ENCODE data around the gene STARD10.

The STARD10 gene

DNA sequence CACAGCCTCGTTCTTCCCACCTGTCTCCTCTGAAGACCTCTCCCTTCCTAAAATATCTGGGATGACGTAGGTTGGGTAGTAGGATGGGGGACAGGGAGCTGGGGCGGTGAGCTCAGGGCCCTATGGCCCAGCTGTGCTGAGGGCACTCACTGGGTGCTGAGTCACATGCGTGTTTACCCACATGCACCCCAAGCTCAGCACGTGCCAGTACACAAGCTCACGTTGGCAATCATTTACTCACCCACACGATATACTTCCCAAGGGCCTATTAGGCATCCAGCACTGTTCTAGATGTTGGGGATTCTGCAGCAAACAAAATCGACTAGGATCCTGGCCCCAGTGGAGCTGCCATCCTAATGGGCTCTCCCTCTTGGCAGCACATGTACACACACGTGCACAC lies 70.3 kb downstream of the STARD10 start:
- DNase-seq: no peak

GRCh38 chr11:72722050-72722748 lies 71.6 kb downstream of the STARD10 start:
- peak; percentile 98 to 99 for DNase-seq

DNA sequence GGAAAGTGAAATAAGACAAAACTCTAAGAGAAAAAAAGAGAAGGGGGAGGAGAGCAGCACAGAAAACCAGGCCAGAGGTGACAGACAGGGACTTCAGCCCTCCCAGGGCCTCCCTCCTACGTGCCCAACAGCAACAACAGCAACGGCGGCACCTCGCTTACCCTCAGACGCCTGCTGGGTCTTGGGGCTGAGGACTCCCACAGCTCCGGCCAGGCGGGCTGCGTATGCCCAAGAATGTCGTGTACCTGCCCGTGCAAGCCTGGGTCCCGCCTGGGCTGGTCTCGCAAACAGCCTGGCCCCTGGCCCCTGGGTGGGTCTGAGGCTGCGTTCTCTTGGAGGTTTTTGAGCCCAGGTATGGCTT lies 72.2 kb downstream of the STARD10 start:
- peak; percentile 36 to 51 for DNase-seq

DNA sequence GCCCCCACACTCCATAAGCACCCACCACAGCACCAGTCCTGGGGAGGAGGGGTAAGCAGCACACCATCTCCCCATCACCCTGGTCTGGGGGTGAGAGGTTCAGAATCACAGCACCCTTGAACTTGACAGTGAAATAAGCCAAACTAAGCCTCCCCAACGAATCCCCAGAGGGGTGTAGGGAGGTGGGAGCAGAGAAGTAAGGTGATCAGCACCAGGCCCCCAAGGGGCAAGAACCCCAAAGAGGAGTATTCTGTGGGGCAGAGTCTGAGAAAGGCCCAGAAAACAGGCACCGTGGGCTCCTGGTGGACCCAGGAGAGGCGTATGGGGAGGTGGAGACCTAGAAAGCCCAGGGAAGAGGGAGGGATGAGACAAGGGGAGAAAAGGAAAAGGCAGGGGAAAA lies 72.6 kb downstream of the STARD10 start:
- DNase-seq: no peak

DNA sequence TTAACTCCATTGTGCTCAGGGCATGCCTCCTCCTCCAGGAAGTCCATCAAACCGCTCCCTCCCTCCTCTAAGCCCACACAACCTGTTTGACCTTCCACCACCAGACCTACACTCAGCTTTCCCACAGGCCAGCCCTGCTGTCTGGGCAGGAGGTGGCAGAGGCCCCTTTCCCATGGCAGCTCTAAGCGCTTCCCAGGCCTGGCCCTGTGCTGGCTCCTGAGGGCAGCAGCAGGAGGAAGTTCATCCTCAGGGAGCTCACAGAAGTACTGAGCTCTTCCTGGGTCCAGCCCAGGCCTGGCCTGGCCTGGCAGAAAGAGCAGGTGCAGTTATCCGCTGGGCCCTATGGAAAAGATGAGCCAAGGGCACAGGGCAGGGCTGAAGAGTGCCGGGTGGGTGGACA lies 73.1 kb downstream of the STARD10 start:
- DNase-seq: no peak

DNA sequence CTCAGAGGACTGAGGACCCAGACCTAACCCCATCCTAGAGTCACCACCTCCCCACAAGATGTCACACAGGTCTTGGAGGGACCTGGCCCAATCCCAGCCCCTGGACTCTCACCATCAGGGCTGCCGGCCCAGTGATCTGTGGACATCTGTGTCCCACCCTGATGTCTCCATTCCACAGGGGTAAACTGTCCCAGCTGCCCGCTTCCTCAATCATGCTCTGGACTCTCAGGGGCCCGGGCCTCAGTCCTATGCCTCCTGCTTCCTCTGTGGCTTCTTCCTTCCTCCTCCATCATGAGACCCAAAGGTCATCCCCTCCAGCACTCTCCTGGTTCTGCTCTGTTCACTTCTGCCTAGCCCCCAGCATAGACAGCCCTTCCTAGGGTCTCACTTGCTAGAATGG lies 73.8 kb downstream of the STARD10 start:
- peak; percentile 10 to 29 for DNase-seq

GRCh38 chr11:72719551-72719950 lies 74.3 kb downstream of the STARD10 start:
- DNase-seq: no peak

- no peak for DNase-seq
Measured at GRCh38 chr11:72719144-72719543, 74.7 kb downstream of the STARD10 start.

GRCh38 chr11:72718101-72718501 lies 75.7 kb downstream of the STARD10 start:
- DNase-seq: peak in 1 of 2 experiments; percentile 5

- no peak for DNase-seq
Measured at GRCh38 chr11:72716788-72717435, 76.9 kb downstream of the STARD10 start.

GRCh38 chr11:72716290-72716689 lies 77.6 kb downstream of the STARD10 start:
- no peak for DNase-seq

DNA sequence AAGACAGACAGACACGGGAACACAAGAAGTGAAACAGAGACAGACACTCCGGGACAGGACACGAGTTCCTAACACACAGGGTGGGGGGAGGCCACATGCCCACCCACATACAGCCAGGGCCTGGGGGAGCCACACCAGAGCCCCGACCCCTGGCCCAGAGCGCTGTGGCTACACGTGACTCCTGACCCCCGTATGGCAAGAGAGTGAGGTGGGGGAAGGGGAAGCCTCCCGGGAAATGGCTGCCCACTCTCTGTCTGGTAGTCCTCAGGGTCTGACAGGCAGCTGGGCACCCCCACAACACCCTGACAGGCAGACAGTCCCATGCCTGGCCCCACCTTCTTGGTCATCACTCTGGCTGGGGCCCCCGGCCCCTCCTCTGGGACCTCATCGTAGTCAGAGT lies 81.0 kb downstream of the STARD10 start:
- no peak for DNase-seq

- no peak for DNase-seq
Measured at GRCh38 chr11:72712168-72712751, 81.6 kb downstream of the STARD10 start.

DNA sequence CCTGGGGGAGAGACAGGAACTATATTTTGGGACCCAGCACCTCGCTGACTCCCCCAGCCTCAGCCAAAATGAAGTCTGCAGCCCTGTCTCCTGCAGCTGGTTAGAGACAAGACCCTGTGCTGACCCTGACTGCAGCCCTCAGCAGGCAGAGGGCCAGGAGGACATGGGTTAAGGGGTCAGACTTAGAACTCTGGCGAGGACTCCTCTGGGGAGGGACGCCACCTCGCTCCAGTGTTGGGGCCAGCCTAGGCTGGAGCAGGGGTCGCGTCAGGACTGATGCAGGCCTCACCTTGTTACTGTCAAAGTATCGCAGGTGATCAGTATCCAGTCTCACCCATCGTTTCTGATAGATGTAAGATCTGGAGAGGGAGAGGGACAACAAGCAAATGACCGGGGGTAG lies 82.7 kb downstream of the STARD10 start:
- no peak for DNase-seq

DNA sequence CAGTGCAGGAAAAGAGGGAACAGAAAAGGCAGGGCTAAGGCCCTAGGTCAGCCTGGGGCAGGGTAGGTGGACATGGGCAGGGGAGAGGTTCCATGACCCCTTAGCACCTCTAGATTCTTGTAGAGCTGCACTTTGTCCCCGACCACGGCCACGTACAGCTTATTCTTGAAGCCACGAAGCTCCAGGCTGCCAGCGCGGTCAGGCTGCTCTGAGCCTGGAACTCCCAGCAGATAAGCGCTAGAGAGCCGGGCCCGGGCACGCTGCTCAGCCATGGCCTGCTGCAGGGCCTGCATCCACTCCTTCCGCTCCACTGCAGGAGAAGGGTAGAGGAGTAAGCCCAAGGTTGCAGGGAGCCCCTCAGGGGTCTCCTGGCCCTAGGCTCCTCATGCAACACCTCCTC lies 83.6 kb downstream of the STARD10 start:
- DNase-seq: no peak

- DNase-seq: no peak
Measured at GRCh38 chr11:72709478-72710238, 84.2 kb downstream of the STARD10 start.

- DNase-seq: no peak
Measured at GRCh38 chr11:72707032-72707431, 86.8 kb downstream of the STARD10 start.

- DNase-seq: no peak
Measured at GRCh38 chr11:72706579-72706978, 87.3 kb downstream of the STARD10 start.

DNA sequence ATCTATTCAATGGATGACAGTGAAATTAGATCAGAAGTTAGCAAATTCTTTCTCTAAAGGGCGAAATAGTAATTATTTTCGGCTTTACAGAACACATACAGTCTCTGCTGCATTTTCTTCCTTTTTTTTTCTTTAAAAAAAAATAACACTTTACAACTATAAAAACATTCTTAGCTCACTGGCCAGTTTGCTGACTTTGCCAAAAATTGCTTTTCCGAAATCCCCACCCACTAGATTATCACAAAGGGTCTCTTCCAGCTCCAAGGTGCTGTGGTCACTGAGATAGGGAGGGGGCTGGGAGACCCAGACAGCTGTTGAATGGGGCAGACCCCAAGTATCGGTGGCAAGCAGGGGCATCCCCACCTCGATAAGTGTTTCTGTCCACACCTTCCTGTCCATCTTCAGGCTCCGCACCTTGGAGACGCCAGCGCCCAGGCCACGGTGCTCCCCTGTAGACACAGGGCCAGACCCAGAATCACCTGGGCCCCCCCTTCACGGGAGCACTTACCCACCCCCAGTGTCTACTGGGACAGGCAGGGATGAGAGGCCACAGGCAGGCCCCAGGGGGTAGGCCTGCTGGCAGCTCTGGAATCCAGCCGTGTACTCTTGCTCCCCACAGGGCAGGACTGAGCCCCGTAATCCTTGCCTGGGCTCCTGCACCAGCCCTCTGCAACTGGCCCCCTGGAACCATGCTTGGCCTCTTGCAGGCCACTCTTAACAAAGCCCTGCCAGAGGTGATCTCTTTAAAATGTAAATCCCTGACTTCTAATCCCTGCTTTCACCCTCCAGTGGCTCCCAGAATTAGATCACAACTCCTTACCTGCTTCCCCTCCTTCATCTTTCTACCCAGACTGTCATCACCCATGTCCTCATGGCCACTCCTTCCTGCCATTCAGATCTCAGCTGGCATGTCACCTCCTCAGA lies 88.1 kb downstream of the STARD10 start:
- no peak for DNase-seq

DNA sequence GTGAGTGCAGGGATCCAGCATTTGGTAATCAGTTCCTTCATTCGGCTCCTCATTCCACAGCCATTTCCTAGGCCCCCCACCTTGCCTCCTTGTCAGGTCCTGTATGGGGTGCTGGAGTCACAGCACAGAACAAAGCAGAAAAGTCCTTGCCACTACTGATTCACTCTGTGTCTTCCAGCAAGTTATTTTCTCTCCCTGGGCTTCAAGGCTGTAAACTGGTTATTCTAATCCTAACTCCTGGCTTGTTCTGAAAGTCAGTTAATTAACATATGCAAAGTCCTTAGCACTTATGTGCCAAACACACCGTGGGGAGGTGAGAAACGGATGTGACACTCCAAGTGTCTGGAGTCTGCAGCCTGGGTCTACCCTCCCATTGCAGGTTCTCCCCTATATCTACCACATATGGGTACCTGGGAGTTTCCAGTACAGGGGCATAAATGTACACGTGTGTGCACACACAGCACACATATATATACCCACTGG lies 89.0 kb downstream of the STARD10 start:
- no peak for DNase-seq

Measured in Kasumi-1 (cell line).